Adipose tissue (tissue), 3 donors: ENCODE data around the gene TNRC18. TPM values are rescaled to one million over a fixed set of nuclear protein-coding genes. Genes with fewer than 3 reads are reported as not detected.

Source experiments
- H3K27ac ChIP-seq: one replicate; pipeline ENCODE4 v1.5.1; 2013; ENCODE audit warnings: low read depth, low read length
- WGBS, 3 donors: extraction: QIAGEN DNeasy Blood & Tissue Kit; methylation state at CpG; one replicate each; pipeline ENCODE4 v1.1.7; 2013; 5-methylcytosine and 5-hydroxymethylcytosine counted together
- polyA plus RNA-seq, 3 donors: library from polyadenylated mRNA; stranded (reverse); fragments of 200-250 nt; gene quantifications; one replicate each; pipeline ENCODE4 v1.2.3, GENCODE V29; 2013
- donor health status: healthy with polysubstance abuse.
- donor health status: Bipolar disorder and iron deficiency.
- donor health status: healthy.

Gene TNRC18
- polyA plus RNA-seq, 3 donors = 20.4 to 45.5 (median 28.0) TPM

DNA sequence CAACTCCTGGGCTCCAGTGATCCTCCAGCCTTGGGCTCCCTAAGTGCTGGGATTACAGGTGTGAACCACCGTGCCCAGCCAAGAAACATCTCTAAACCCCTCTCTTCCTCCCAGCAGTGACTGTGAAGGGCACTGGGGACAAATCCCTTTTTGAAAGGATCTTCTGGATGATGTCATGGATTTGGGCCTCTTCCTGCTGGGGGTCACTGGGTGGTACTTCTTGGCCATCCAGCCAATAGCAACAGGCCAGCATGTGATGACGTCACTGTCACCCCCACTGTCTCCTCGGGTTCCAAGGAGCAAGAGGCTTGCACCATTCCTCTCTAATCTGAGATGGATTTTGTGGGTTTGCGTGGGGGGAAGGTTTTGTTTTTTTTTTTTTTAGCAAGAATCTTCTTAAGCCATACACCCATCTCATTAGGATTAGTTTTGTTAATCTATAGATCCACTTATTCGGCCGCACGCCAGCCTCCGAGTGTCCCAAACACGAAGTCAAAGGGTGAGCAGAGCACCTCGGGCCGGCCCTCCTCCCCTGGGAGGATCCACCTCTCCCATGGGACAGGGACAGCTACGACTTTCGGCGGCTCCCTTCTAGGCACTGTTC lies 29.4 kb upstream of the TNRC18 start:
- H3K27ac ChIP-seq = no peak overlapping the region
- 60 to 68% (median 64%) methylated on average over 14 of the region's 14 CpGs for WGBS, 3 donors

GRCh38 chr7:5452470-5452899 lies 28.9 kb upstream of the TNRC18 start:
- 73 to 80% (median 75%) methylated on average over 12 of the region's 12 CpGs for whole genome bisulfite sequencing, 3 donors
- no peak overlapping the region for H3K27ac ChIP-seq

DNA sequence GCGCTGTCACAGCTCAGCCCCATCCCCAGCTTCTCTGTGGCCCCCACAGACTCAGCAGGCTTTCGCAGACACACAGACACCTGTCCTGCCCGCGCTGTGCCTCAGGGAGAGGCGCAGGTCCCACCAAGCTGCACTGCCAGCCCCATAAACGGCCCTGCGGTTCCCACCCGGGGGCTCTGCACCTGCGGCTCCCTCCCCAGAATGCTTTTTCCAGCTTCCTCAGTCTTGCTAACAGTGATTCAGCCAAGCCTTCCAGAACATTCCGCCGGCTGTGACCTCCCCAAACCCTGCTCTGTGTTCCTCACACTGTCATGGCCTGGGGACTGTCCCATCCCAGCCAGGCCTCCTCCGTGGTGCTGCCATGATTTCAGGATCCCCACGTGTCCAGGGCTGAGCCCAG lies 27.8 kb upstream of the TNRC18 start:
- H3K27ac ChIP-seq = no peak overlapping the region
- 71 to 78% (median 75%) methylated on average over 12 to 13 of the region's 13 CpGs for WGBS, 3 donors

DNA sequence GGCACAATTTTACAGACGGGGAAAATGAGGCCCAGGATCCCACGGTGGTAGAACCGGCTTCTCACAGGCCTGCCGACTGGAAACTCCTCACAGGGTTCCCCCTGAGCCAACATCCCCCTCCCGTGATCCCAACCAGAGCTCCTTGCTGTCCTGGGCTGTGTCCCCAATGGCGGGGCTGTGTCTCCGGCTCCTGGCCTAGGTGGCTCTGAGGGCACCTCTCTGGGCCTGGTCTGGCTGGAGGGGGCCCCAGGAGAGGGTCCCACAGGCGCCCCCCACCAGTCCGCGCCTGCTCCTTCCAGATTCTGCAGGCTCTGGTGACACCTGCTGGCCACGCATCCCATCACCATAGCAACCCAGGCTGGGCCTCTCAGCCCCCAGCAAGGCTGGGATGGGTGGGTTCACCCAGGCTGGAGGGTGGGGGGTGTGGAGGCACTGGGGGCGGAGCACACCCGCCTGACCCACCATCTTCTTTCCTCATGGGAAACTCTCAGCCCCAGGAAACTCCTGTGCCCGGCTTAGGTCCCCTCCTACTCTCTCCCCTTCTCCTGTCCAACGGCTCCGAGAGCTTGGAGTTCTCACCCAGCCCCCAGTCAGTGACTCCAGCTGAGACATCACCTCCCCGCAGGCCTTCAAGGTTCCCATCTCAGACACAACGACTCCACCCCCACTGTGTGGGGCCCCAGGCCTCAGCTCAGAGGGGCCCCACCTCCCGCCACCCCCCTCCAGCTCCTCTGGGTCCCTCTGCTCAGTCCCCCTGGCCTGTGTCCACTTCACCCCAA lies 27.1 kb upstream of the TNRC18 start:
- 20 to 32% (median 29%) methylated on average over 17 to 19 of the region's 19 CpGs for WGBS, 3 donors
- H3K27ac ChIP-seq = no peak overlapping the region

DNA sequence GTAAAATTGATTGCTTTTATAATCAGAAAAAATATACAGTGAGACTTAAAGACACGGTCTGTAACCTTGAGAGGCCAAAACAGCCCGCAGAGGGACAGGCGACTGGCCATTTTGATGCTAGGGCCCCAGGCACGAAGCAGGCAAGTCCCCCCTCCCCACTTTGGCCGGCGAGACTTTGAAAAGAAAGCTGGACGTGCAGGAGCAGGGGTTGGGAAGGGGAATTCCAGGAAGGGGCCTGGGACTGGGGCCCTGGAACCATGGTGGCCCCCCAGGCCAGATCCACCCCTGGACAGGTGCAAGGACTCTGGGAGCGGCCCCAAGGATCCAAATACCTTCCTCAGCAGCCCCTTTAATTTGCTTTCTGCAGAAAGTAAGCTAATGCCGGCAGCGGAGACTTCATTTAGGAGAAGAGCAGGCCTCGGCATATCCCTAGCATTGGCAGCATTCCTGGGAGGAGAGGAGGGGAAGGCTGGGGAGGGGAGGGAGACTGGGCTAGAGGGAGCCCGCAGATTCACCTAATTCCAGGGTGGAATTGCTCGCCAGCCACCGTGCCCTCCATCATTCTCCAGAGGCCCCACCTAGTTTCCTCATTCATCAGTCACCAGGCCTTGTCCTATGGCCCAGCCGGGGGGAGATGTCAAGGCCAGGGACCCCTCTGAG lies 24.9 kb upstream of the TNRC18 start:
- H3K27ac ChIP-seq = no peak overlapping the region
- WGBS, 3 donors = 76 to 77% (median 77%) methylated on average over 15 of the region's 15 CpGs

DNA sequence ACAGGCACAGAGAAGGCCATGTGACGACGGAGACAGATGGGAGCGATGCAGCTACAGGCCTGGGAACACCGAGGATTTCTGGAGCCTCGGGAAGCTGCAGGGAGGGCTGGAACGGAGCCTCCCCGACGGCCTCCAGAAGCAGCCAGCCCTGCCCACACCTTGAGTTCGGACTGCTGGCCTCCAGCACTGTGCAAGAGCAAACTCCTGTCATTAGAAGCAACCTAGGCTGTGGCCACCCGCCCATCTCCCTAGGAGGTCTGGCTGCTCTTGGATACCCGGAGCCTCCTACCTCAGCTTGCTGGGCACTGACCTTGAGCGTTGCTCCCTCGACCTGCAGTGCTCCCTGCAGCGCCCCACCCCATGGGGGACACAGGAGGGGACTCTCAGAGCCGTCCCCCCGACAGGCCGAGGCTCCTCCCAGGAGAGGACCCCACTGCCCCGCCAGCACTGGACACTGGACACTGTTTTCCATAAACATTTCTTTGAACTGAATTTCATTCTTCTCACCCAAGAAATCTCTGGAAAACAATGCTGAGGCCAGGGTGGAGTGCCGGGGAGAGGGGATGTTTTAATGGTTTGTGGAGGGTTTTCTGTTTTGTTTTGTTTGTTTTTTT lies 22.5 kb upstream of the TNRC18 start:
- WGBS, 3 donors = 47 to 60% (median 60%) methylated on average over 16 to 19 of the region's 19 CpGs
- no peak overlapping the region for H3K27ac ChIP-seq

- 87 to 90% (median 89%) methylated on average over 16 of the region's 16 CpGs for WGBS, 3 donors
- no peak overlapping the region for H3K27ac ChIP-seq
Observed at GRCh38 chr7:5443678-5444077, 20.0 kb upstream of the TNRC18 start.

DNA sequence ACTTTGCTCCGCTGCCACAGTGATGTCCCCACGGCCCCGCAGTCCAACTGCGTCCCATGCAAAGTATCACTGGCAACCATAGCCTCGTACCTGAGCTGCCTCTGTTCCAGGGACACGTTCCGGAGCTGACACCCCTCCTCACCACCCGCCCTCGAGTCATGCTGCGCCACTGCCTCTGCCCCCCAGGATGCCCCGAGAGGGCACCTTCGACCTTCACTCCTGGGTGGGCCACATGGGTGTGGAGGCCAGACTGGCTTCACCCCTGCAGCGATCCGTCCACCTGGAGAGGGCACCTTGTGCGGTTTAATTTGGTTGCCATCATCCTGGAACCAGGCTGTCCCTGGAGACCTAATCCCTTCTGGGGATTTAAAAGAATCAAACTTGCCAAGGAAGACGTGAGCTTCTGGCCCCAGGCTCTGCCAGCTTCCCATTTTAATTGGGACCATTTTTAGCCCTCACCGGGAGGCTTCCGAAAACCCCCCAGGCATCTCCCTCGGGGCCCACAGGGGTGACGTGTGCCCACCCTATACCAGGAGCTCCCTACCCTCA lies 19.2 kb upstream of the TNRC18 start:
- 87 to 91% (median 88%) methylated on average over 20 of the region's 20 CpGs for WGBS, 3 donors

GRCh38 chr7:5441840-5442503 lies 18.3 kb upstream of the TNRC18 start:
- 44 to 72% (median 55%) methylated on average over 11 of the region's 11 CpGs for WGBS, 3 donors
- H3K27ac ChIP-seq = no peak overlapping the region

More for the DNA sequence above, 19.2 kb upstream of the TNRC18 start:
- no peak overlapping the region for H3K27ac ChIP-seq

GRCh38 chr7:5439572-5440496 lies 16.2 kb upstream of the TNRC18 start:
- 82 to 84% (median 84%) methylated on average over 24 of the region's 24 CpGs for WGBS, 3 donors
- no peak overlapping the region for H3K27ac ChIP-seq

GRCh38 chr7:5439209-5439571 lies 15.6 kb upstream of the TNRC18 start:
- no peak overlapping the region for H3K27ac ChIP-seq
- 73 to 89% (median 76%) methylated on average over 3 of the region's 3 CpGs for WGBS, 3 donors

DNA sequence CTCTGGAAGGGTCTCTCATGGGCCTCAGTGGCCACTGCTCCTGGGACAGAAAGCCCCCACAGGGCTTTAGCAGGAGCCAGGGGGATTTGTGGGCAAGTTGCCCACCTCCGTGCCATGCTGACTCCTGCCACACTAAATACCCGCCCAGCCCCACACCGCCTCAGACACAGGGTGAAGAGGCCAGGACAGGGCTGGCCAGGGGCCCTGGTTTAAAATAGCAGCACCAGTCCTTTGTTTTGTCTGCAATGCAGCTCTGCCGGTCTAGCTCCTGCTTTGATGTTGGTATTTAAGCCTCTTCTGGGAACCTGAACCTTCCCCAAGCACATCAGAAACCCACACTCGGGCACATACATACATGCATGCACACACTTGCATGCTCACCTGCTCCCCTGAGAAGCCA lies 14.4 kb upstream of the TNRC18 start:
- WGBS, 3 donors = 82 to 93% (median 90%) methylated on average over 5 of the region's 5 CpGs
- H3K27ac ChIP-seq = no peak overlapping the region

- no peak overlapping the region for H3K27ac ChIP-seq
- 97% methylated on average over 6 of the region's 6 CpGs for WGBS, 3 donors
Observed at GRCh38 chr7:5437348-5437892, 13.8 kb upstream of the TNRC18 start.

DNA sequence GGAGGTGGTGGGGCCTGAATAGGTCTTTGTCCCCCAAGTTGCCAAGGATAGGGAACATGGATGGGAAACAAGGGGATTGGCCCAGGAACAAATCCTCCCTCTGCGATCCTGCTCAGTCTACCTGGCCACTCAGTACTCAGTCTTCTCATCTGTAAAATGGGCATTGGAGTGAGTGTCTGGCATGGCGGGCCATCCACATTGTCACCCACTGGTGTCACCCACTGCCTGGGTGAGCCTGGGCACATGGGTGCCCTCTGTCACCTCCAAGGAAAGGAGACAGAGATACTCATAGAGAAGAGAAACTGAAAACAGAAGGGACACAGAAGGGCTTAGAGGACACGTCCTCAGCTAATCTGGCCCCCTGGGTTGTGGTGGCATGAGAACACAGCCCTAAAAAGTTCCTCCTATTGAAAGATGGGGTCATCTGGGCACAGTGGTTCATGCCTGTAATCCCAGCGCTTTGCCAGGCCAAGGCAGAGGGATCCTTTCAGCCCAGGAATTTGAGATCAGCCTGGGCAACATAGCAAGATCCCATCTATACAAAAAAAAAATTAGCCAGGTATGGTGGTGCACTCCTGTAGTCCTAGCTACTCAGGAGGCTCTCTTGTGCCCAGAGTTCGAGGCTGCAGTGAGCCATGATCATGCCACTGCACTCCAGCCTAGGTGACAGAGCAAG lies 12.5 kb upstream of the TNRC18 start:
- WGBS, 3 donors = 95 to 96% (median 96%) methylated on average over 5 of the region's 5 CpGs
- no peak overlapping the region for H3K27ac ChIP-seq

DNA sequence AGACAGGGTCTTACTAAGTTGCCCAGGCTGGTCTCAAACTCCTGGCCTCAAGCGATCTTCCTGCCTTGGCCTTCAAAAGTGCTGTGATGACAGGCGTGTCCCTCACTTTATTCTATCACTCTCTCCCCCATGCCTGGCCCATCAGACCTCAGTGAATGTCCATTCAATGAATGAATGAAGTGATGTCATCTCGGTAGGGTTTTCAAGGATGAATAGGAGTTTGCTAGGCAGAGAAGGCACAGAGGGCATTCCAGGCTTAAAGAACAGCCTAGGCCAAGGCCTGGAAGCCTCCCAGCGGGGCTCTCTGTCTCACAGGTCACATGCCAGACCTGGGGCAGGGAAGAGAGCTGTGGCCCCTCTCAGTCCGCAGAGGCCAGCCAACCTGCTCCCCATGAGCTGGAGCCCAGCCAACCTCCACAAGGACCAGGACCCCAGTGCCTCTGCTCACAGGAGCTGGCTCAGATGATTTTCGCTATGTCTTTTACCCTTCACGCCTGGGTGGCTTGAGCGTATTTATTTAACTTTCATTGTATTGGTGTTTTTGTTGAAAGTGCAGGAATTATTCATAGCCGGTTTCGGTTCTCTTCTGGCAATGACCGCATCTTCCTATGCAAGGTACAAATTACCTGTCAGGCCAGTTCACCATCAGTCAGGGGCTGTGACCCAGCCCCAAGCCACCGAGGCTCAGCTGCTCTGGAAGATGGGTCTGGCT lies 11.8 kb upstream of the TNRC18 start:
- 95 to 96% (median 96%) methylated on average over 12 of the region's 12 CpGs for WGBS, 3 donors
- no peak overlapping the region for H3K27ac ChIP-seq

DNA sequence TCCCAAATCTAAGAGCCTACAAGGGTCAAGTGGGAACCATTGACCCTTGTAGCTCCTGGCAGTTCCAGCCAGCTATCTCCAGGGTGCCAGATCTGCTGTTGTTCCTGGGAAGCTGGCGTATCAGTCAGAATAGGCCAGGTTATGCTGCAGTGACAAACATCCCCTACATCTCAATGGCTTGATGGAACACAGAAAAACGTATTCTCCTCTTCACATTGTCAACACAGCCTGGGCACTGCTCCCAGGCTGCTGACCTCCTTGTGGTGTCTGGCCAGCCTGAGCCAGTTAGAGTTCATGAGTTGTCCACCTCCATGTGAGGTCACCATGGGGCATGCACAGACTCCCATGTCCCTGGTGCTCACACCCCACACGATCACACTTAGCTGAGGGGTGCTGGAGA lies 9.5 kb upstream of the TNRC18 start:
- WGBS, 3 donors = 78 to 99% (median 96%) methylated on average over 3 of the region's 3 CpGs
- H3K27ac ChIP-seq = no peak overlapping the region
